Chondrocyte (in vitro differentiated cells): ENCODE measurements around the gene FBXL7. TPM values are rescaled to one million over a fixed set of nuclear protein-coding genes. Genes with fewer than 3 reads are reported as not detected.

ENCODE experiments used
- DNase-seq: peaks from one replicate; pipeline ENCODE4 v3.0.0; 2021; ENCODE audit warnings: mixed read lengths, low spot score
- H3K27ac Mint-ChIP-seq: one replicate; pipeline ENCODE4 v1.8.0; 2021; ENCODE audit warnings: mild to moderate bottlenecking, moderate library complexity, mixed read lengths; ENCODE audit not compliant: unreplicated experiment
- H3K27me3 Mint-ChIP-seq: 2 replicates; pipeline ENCODE4 v1.8.0; 2021; ENCODE audit warnings: low read depth, mixed read lengths
- H3K36me3 Mint-ChIP-seq: 2 replicates; pipeline ENCODE4 v1.8.0; 2021; ENCODE audit warnings: low read depth, mixed read lengths
- H3K4me1 Mint-ChIP-seq: 2 replicates; pipeline ENCODE4 v1.8.0; 2021; ENCODE audit warnings: low read depth, mild to moderate bottlenecking, mixed read lengths
- H3K4me3 Mint-ChIP-seq: one replicate; pipeline ENCODE4 v1.8.0; 2021; ENCODE audit warnings: mild to moderate bottlenecking, moderate library complexity, mixed read lengths; ENCODE audit not compliant: unreplicated experiment
- H3K9me3 Mint-ChIP-seq: 2 replicates; pipeline ENCODE4 v1.8.0; 2021; ENCODE audit warnings: low read depth, mixed read lengths
- CTCF ChIP-seq: fragments of 200-600 bp; sonication (generic); IDR thresholded peaks from 2 replicates; pipeline ENCODE4 v1.5.0; 2021; ENCODE audit warnings: antibody characterized with exemption, mild to moderate bottlenecking, moderate library complexity
- total RNA-seq: library from RNA; stranded (reverse); gene quantifications from 3 replicates; pipeline ENCODE4 v1.2.1, GENCODE V29; 2021

Gene FBXL7
- total RNA-seq, 1 donor from 2014 or later = 32.6 TPM

- Mint-ChIP-seq H3K9me3 (no peaks in the 10 kb centered on the region), H3K27ac (no peak overlapping the region), H3K36me3 (no peaks in the 10 kb centered on the region), H3K27me3 (no peaks in the 10 kb centered on the region), H3K4me3 (no peak overlapping the region), H3K4me1 (peaks cover 10% of the 10 kb centered on the region)
- no peak for TF ChIP-seq CTCF
- DNase-seq = no peak
Measured at GRCh38 chr5:15609076-15609725, 109.2 kb downstream of the FBXL7 start.

- Mint-ChIP-seq H3K36me3 (no peaks in the 10 kb centered on the region), H3K4me3 (no peak overlapping the region), H3K27me3 (no peaks in the 10 kb centered on the region), H3K9me3 (no peaks in the 10 kb centered on the region), H3K4me1 (peaks cover 10% of the 10 kb centered on the region), H3K27ac (no peak overlapping the region)
- TF ChIP-seq CTCF = no peak
- no peak for DNase-seq
Measured at GRCh38 chr5:15610216-15610615, 110.2 kb downstream of the FBXL7 start.

GRCh38 chr5:15611008-15611407 lies 111.0 kb downstream of the FBXL7 start:
- Mint-ChIP-seq H3K4me1 (peaks cover 14% of the 10 kb centered on the region), H3K27ac (no peak overlapping the region), H3K36me3 (no peaks in the 10 kb centered on the region), H3K4me3 (no peak overlapping the region), H3K9me3 (no peaks in the 10 kb centered on the region), H3K27me3 (no peaks in the 10 kb centered on the region)
- TF ChIP-seq CTCF = no peak
- no peak for DNase-seq

GRCh38 chr5:15612915-15613635 lies 113.1 kb downstream of the FBXL7 start:
- H3K4me3 Mint-ChIP-seq = no peak overlapping the region
- H3K27me3 Mint-ChIP-seq = no peaks in the 10 kb centered on the region
- peaks cover 14% of the 10 kb centered on the region for H3K4me1 Mint-ChIP-seq
- TF ChIP-seq CTCF = no peak
- DNase-seq = no peak
- no peaks in the 10 kb centered on the region for H3K36me3 Mint-ChIP-seq
- H3K9me3 Mint-ChIP-seq = no peaks in the 10 kb centered on the region
- no peak overlapping the region for H3K27ac Mint-ChIP-seq

GRCh38 chr5:15614679-15615078 lies 114.7 kb downstream of the FBXL7 start:
- peaks cover 15% of the 10 kb centered on the region for H3K4me1 Mint-ChIP-seq
- no peaks in the 10 kb centered on the region for H3K9me3 Mint-ChIP-seq
- no peak overlapping the region for H3K4me3 Mint-ChIP-seq
- DNase-seq = no peak
- H3K27ac Mint-ChIP-seq = no peak overlapping the region
- H3K36me3 Mint-ChIP-seq = no peaks in the 10 kb centered on the region
- TF ChIP-seq CTCF = no peak
- no peaks in the 10 kb centered on the region for H3K27me3 Mint-ChIP-seq
